HG03571 (cell line): ENCODE results near the gene ZNF444.
A peak's percentile ranks its signal among the peaks of the same experiment; 100 is the strongest.

Source experiments
- ATAC-seq: cut with Tn5 transposase; IDR thresholded peaks from one replicate; pipeline ENCODE4 v1.9.1; 2021; ENCODE audit not compliant: unreplicated experiment

ZNF444 gene

GRCh38 chr19:56106993-56107392 lies 34.1 kb upstream of the ZNF444 start:
- ATAC-seq, result no peak

GRCh38 chr19:56107626-56108351 lies 33.3 kb upstream of the ZNF444 start:
- no peak for ATAC-seq

DNA sequence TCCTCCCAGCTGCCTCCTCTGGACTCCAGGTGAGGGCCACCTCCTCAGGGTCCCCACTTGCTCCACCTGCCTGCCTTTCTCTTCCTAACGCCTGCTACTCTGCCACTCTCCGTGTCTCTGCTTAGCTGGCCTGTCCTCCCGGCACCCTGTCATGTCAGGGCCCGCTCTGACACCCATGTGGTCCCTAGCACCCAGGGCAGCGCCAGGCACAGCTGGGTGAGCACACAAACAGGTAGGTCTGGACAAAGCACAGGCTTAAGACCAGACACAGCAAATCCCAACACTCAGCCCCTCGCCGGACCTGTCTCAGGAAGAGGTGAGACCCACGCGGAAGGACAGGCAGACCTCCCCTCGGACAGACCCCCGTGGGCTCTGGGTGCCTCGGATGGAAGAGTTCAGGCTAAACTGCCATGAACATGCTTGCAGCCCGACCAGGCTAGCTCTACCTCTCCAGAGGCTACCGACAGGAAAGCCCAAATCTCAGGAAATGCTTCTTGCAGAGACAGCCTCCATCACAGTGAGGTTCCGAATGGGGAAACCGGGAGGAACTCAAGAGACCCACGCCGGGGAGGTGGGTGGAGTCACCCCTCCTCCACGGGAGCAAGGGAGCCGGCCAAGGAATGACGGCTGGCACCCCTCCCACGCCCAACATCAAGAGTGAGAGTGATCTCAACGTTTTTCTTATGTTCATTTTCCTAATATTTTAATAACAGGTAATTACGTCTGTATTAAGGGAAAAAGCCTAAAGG lies 32.5 kb upstream of the ZNF444 start:
- no peak for ATAC-seq

DNA sequence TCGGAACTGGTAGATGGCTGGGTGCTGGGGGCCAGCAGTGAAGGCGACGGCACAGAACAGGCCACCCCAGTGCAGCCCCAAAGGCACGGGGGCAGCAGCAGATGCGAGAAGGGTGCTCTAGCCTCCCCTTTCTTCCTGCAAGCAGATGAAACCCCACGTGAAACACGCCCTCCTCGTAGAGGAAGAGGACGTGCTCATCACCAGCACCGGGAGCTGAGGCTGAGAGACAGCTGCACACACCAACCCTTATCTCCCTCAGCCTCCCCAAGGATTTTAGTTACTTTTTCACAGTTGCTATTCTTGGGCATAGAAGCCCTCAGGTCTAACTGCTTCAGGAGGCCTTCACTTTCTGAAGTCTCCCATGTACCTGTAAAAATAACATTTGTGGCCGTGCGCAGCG lies 31.9 kb upstream of the ZNF444 start:
- no peak for ATAC-seq

GRCh38 chr19:56110515-56111448 lies 30.3 kb upstream of the ZNF444 start:
- no peak for ATAC-seq

DNA sequence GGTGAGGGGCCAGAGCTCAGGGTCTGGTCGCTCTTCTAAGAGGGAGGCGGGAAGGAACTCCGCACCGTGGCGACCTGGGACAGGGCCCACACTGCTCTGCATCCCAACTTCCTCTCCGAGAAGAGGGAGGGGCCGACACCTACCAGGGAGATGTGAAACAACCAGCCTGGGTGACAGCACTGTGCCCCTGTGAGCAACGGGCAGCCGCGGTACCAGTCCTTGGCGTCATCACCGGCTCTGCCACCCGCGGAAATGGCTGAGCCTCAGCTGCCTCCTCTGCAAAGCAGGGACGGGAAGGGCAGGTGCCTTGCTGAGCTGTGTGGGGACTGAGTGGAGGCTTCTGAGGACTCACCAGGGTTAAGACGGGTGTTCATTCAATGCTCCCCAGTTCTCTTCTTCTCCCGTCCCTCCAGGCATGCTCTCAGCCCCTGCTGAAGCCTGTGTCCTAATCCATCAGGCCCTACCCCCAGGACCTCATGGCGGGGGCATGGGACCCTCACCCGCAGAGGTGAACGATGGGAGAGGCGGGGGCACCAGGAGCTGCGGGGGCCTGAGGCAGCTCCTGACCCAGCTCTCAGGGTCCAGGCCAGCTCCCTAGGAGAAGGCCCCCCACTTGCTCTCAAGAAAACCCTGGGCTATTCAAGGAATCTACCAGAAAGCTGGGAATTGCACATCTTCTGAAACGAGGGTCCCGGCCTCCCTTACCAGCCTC lies 29.3 kb upstream of the ZNF444 start:
- peak; percentile 47 for ATAC-seq

GRCh38 chr19:56112313-56112709 lies 28.8 kb upstream of the ZNF444 start:
- ATAC-seq, result no peak

DNA sequence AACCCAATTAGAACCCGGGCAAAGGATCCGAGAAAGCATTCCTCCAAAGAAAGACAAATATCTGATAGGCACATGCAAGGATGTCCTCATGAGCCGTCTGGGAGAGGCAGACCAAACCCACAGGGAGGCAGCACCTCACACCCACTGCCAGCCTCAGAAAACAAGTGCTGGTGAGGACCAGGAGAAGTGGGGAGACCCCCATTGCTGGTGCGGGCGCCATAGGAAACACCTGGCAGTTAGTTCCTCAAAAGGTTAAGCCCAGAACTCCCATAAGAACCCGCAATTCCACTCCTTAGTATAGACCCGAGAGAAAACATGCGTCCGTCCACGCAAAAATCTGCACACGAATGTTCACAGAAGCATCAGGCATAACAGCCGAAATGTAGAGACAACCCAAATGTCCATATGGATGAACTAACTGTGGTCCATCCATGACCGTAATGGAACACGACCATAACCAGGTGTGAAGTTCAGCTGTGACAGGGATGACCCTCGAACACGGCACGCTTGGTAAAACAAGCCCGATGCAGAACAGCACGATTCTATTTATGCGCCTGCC lies 27.9 kb upstream of the ZNF444 start:
- ATAC-seq, result no peak

GRCh38 chr19:56114051-56114777 lies 26.9 kb upstream of the ZNF444 start:
- ATAC-seq, result no peak

GRCh38 chr19:56114778-56115110 lies 26.3 kb upstream of the ZNF444 start:
- no peak for ATAC-seq

DNA sequence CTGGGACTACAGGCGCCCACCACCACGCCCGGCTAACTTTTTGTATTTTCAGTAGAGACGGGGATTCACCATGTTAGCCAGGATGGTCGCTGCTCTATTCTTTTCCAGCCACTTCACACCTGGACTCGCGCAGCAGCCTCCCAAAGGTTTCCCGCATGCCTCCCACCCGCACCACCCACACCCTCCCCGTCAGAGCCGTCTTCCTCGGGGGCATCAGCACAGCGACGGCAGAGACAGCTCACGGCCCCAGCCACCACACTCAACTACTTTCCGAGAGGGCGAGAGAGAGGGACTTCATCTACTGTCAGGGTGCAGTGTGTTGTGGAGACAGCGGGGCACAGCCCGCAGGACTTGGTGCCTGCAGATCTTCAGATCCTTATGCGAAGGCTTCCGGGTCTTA lies 25.6 kb upstream of the ZNF444 start:
- ATAC-seq, result no peak

DNA sequence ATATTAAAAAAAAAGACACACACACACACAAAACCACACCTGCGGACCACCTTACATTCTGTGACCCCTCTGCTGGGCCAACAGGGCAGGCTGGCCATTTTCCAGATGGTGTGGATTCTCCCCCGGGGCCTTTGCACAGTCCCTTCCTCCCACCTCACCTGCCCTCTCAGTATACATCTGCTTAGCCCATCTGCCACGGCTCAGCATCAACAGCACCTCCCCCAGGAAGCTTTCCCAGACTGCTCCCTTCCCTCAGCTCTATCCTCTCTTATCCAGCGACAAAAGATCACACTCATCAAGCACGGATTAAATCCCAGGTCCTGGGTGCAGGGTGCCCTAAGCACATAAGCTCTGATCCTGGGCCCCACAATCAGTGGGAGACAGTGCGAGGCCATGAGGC lies 24.5 kb upstream of the ZNF444 start:
- ATAC-seq, result no peak

DNA sequence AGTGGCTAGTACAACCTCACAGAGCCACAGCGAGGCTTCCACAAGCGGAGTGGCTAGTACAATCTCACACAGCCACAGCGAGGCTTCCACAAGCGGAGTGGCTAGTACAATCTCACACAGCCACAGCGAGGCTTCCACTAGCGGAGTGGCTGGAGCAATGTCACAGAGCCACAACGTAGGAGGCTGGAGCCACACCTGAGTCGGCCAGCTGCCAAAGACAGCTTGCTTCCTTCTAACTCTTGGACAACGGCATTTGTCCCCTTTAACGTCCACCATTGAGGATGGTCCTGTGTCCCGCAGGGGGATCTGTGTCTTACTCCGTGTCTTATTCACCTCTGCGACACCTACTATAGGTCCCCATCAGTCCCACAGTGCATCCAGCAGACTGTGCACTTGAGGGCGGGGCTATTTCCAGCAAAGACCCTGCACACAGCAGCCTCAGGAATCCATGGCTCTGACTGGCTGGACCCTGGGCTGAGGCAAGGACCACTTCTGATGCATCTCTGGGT lies 23.7 kb upstream of the ZNF444 start:
- no peak for ATAC-seq

DNA sequence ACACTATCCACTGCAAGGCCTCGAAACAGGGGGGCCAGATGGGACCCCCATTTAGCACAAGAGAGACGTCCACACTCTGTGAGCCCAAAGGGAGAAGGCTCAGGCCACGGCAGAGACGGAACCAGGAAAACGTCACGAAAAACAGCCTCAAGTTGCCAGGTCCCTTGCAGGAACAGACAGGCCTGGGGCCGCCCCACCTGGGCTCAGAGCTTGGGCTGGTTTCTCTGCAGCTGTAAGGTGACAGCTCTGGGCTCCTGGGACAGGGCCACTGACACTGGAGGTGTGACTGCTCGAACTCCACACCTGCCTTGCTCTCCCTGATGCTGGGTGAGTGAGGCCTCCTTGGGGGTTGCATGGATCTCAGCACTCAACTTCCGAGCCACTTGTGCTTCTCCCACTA lies 23.2 kb upstream of the ZNF444 start:
- ATAC-seq, result no peak

DNA sequence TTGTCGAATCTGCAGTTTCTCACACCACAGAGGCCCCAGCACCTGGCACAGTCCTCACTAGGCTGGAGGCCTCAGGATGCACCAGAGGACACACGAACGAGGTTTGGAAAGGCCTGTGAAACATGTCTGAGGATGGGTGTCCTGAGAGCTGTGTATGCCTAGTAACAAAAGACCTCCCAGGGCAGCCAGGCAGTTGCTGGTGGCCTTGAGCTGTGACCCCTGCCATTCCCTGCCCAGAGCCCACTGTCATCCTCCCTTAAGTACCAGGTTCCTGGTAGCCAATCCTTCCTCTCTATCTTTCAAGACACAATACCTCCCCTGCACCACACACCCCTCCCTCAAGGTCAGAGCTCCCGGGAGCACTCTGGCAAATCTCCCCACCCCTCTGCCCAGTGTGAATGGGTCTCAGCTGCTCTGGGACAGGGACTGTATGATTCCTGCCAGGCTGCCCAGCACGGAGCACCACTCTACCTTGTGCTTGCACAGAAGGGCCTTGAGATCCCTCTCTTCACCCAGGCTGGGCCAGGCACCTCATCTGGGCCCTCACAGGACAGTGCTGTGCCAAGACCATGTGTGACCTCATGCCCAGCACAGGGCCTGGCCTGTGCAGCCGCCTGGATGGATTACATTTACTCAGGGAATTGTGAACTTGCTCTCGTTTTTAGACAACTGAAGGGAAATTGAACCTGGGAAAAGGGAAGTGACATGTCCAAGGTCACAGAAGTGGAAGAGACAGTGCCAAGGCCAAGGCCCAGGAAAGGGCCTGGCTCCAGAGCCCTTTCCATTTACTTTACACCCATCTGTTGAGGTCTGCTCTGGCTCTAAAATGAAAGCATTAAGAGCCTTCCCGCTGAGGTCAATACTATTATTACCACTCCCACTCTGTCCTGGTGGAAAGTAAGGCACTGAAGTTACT lies 22.2 kb upstream of the ZNF444 start:
- ATAC-seq, result no peak

DNA sequence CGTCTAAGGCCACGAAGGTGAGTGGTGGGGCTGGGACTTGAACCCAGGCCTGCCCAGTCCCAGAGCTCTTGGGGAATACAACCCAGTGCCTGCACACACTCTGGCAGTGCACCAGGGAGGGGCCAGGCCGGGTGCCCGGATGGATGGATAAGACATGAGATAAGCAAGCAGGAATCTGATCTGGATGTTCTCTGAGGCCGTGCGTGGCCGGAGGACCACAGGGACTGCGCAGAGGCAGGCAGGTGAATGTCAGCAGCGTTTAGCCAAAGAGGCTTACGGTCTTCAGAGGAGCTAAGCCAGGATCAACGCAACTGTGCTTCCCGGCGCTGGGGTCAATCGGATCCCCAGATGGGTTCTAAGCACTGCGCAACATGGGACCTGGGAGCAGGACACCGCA lies 21.5 kb upstream of the ZNF444 start:
- ATAC-seq, result no peak

DNA sequence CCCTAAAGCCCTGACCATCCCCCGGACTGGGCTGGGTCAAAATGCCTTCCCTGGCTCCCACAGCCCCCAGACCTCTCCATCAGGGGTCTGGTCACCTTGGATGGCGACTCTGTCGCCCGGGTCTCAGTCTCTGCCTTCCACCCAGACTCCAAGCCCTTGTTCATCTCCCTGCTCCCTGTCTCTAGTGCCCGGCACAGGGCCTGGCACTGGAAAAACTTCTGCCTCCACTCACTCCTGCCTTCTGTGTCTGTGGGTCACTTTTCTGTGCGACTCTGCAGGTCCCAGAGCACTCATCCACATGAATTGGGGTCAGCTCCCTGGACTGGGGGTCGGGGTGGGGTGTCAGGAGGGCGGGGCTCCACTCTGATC lies 21.1 kb upstream of the ZNF444 start:
- ATAC-seq, result no peak

DNA sequence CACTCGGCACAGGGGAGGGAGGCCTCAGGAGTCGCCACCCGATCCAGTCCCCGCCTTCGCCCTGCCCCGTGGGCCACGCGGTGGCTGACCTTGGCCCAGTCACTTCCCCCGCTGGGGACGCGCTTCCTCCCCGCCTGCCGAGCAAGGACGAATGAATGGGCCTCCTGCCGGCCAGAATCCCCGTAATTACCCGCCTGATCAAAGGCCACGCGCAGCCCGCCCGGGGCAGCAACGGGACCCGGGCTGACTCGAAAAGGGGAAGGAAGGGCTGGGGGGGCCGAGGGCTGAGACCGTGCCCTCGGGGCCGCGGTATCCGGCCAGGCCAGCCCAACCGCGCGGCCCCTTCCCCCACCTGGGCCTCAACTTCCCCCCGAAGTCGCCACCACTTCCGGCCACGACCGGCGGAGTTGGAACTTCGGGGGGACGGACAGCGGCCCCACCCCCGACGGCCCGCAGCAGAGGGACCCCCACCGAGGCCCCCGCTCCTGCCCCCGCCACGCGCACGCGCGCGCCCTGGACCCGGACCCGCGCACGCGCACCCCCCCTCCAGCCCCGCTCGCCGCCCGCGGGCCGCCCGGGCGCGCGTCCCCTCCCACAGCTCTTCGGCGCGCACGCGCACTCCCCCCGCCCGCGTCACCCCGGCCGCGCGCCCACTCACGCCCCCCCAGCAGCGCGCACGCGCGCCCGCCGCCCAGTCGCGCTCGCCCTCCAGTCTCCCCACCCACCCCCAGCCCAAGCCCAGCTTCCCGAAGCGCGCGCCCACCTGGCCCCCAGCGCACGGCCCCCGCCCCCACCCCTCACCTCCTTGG lies 20.5 kb upstream of the ZNF444 start:
- ATAC-seq, result peak; percentile 13
